HepG2 (cell line): ENCODE results near the gene ESR1.

Experiments used
- HNF4G ChIP-seq, 2 experiments: sonication (generic) in 1 of 2; formaldehyde crosslinking in 1 of 2; IDR thresholded peaks; 2 replicates each; pipeline versions ENCODE4 v1.4.0 to v1.6.1; 2011 to 2020; ENCODE audit warnings: borderline replicate concordance in 2 of 2, low read depth in 2 of 2, mild to moderate bottlenecking in 2 of 2, low read length in 1 of 2, missing genetic modification reagents in 1 of 2, moderate library complexity in 1 of 2
- MYC ChIP-seq: sonication (generic); formaldehyde crosslinking; IDR thresholded peaks from 2 replicates; pipeline ENCODE4 v1.9.0; 2021; ENCODE audit warnings: missing genetic modification reagents, borderline replicate concordance
- NR2F2 ChIP-seq: IDR thresholded peaks from 2 replicates; pipeline ENCODE4 v1.6.1; 2012; ENCODE audit warnings: low read depth, inconsistent platforms, borderline replicate concordance
- SOX6 ChIP-seq, 2 experiments: fragments of 450-650 bp in 1 of 2; sonication (generic) in 1 of 2; formaldehyde crosslinking in 1 of 2; IDR thresholded peaks; 2 replicates each; pipeline versions ENCODE4 v1.4.0 to v1.6.1; 2017 to 2020; ENCODE audit warnings: antibody characterized with exemption in 1 of 2, mild to moderate bottlenecking in 1 of 2, missing genetic modification reagents in 1 of 2
- SP1 ChIP-seq, 2 experiments: fragments of 450-650 bp in 1 of 2; sonication (generic) in 1 of 2; formaldehyde crosslinking in 1 of 2; IDR thresholded peaks; 2 replicates each; pipeline versions ENCODE4 v1.4.0 to v1.6.1; 2016 to 2020; ENCODE audit warnings: missing genetic modification reagents in 1 of 2
- TCF7L2 ChIP-seq: IDR thresholded peaks from 2 replicates; pipeline ENCODE4 v1.6.1; 2011; ENCODE audit warnings: mild to moderate bottlenecking, low read depth, low read length, moderate library complexity
- ZNF207 ChIP-seq: fragments of 450-650 bp; IDR thresholded peaks from 2 replicates; pipeline ENCODE4 v1.6.1; 2016; ENCODE audit warnings: antibody characterized with exemption, borderline replicate concordance
- ZNF3 ChIP-seq: IDR thresholded peaks from 2 replicates; pipeline ENCODE4 v1.7.0; 2017; ENCODE audit warnings: inconsistent platforms
- TF ChIP-seq, protein P1 (sequence below): sonication (generic); formaldehyde crosslinking; IDR thresholded peaks from 2 replicates; pipeline ENCODE4 v1.5.0; 2020; ENCODE audit warnings: mild to moderate bottlenecking, missing genetic modification reagents, moderate library complexity
- TF ChIP-seq, protein P2 (sequence below): IDR thresholded peaks from 2 replicates; pipeline ENCODE4 v1.6.1; 2016
- TF ChIP-seq, protein P3 (sequence below): sonication (generic); formaldehyde crosslinking; IDR thresholded peaks from 2 replicates; pipeline ENCODE4 v1.4.0; 2020; ENCODE audit warnings: missing genetic modification reagents
- TF ChIP-seq, protein P4 (sequence below): sonication (generic); formaldehyde crosslinking; IDR thresholded peaks from 2 replicates; pipeline ENCODE4 v1.4.0; 2020; ENCODE audit warnings: missing genetic modification reagents, mild to moderate bottlenecking, borderline replicate concordance
- TF ChIP-seq, protein P5 (sequence below): sonication (generic); formaldehyde crosslinking; conservative IDR thresholded peaks from 2 replicates; pipeline ENCODE4 v1.4.0; 2020; ENCODE audit warnings: missing genetic modification reagents

DNA sequence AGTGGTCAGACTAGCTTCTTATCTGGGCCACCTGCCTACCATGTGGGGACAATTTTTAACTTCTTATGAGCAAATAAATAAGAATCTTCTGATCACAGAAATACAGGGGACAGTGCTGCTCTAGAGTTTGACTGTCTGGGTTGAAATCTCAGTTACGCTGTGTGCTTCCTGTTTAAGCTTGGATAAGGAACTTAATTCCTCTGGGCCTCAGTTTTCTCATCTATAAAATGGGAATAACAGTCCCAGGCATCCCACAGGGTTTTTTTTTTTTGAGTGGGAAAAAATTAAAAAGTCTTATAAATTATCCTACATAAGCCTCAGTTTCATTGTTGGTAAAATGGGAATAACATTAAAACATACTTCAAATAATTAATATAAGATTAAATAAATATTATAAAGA lies 340.9 kb downstream of the ESR1 start:
- TF ChIP-seq, protein P1, sequence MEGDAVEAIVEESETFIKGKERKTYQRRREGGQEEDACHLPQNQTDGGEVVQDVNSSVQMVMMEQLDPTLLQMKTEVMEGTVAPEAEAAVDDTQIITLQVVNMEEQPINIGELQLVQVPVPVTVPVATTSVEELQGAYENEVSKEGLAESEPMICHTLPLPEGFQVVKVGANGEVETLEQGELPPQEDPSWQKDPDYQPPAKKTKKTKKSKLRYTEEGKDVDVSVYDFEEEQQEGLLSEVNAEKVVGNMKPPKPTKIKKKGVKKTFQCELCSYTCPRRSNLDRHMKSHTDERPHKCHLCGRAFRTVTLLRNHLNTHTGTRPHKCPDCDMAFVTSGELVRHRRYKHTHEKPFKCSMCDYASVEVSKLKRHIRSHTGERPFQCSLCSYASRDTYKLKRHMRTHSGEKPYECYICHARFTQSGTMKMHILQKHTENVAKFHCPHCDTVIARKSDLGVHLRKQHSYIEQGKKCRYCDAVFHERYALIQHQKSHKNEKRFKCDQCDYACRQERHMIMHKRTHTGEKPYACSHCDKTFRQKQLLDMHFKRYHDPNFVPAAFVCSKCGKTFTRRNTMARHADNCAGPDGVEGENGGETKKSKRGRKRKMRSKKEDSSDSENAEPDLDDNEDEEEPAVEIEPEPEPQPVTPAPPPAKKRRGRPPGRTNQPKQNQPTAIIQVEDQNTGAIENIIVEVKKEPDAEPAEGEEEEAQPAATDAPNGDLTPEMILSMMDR (CRISPR knock-in tag): no peak
- no peak for TF ChIP-seq SOX6 (IDR thresholded peaks at IDR 0.05)
- TF ChIP-seq SOX6 (CRISPR knock-in tag; IDR thresholded peaks at IDR 0.05): no peak
- no peak for TF ChIP-seq NR2F2
- no peak for TF ChIP-seq ZNF207
- TF ChIP-seq, protein P2, sequence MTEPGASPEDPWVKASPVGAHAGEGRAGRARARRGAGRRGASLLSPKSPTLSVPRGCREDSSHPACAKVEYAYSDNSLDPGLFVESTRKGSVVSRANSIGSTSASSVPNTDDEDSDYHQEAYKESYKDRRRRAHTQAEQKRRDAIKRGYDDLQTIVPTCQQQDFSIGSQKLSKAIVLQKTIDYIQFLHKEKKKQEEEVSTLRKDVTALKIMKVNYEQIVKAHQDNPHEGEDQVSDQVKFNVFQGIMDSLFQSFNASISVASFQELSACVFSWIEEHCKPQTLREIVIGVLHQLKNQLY (CRISPR knock-in tag): no peak
- TF ChIP-seq, protein P3, sequence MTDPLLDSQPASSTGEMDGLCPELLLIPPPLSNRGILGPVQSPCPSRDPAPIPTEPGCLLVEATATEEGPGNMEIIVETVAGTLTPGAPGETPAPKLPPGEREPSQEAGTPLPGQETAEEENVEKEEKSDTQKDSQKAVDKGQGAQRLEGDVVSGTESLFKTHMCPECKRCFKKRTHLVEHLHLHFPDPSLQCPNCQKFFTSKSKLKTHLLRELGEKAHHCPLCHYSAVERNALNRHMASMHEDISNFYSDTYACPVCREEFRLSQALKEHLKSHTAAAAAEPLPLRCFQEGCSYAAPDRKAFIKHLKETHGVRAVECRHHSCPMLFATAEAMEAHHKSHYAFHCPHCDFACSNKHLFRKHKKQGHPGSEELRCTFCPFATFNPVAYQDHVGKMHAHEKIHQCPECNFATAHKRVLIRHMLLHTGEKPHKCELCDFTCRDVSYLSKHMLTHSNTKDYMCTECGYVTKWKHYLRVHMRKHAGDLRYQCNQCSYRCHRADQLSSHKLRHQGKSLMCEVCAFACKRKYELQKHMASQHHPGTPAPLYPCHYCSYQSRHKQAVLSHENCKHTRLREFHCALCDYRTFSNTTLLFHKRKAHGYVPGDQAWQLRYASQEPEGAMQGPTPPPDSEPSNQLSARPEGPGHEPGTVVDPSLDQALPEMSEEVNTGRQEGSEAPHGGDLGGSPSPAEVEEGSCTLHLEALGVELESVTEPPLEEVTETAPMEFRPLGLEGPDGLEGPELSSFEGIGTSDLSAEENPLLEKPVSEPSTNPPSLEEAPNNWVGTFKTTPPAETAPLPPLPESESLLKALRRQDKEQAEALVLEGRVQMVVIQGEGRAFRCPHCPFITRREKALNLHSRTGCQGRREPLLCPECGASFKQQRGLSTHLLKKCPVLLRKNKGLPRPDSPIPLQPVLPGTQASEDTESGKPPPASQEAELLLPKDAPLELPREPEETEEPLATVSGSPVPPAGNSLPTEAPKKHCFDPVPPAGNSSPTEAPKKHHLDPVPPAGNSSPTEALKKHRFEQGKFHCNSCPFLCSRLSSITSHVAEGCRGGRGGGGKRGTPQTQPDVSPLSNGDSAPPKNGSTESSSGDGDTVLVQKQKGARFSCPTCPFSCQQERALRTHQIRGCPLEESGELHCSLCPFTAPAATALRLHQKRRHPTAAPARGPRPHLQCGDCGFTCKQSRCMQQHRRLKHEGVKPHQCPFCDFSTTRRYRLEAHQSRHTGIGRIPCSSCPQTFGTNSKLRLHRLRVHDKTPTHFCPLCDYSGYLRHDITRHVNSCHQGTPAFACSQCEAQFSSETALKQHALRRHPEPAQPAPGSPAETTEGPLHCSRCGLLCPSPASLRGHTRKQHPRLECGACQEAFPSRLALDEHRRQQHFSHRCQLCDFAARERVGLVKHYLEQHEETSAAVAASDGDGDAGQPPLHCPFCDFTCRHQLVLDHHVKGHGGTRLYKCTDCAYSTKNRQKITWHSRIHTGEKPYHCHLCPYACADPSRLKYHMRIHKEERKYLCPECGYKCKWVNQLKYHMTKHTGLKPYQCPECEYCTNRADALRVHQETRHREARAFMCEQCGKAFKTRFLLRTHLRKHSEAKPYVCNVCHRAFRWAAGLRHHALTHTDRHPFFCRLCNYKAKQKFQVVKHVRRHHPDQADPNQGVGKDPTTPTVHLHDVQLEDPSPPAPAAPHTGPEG (CRISPR knock-in tag): no peak
- TF ChIP-seq SP1 (IDR thresholded peaks at IDR 0.05): no peak
- no peak for TF ChIP-seq SP1 (CRISPR knock-in tag; IDR thresholded peaks at IDR 0.05)
- TF ChIP-seq HNF4G (IDR thresholded peaks at IDR 0.05; ENCODE audit: borderline replicate concordance, low read depth, low read length): no peak
- no peak for TF ChIP-seq HNF4G (CRISPR knock-in tag; IDR thresholded peaks at IDR 0.05; ENCODE audit: borderline replicate concordance, low read depth)
- no peak for TF ChIP-seq ZNF3 (CRISPR knock-in tag)
- no peak for TF ChIP-seq TCF7L2
- no peak for TF ChIP-seq MYC (CRISPR knock-in tag)
- TF ChIP-seq, protein P4, sequence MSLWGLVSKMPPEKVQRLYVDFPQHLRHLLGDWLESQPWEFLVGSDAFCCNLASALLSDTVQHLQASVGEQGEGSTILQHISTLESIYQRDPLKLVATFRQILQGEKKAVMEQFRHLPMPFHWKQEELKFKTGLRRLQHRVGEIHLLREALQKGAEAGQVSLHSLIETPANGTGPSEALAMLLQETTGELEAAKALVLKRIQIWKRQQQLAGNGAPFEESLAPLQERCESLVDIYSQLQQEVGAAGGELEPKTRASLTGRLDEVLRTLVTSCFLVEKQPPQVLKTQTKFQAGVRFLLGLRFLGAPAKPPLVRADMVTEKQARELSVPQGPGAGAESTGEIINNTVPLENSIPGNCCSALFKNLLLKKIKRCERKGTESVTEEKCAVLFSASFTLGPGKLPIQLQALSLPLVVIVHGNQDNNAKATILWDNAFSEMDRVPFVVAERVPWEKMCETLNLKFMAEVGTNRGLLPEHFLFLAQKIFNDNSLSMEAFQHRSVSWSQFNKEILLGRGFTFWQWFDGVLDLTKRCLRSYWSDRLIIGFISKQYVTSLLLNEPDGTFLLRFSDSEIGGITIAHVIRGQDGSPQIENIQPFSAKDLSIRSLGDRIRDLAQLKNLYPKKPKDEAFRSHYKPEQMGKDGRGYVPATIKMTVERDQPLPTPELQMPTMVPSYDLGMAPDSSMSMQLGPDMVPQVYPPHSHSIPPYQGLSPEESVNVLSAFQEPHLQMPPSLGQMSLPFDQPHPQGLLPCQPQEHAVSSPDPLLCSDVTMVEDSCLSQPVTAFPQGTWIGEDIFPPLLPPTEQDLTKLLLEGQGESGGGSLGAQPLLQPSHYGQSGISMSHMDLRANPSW (CRISPR knock-in tag): no peak
- TF ChIP-seq, protein P5, sequence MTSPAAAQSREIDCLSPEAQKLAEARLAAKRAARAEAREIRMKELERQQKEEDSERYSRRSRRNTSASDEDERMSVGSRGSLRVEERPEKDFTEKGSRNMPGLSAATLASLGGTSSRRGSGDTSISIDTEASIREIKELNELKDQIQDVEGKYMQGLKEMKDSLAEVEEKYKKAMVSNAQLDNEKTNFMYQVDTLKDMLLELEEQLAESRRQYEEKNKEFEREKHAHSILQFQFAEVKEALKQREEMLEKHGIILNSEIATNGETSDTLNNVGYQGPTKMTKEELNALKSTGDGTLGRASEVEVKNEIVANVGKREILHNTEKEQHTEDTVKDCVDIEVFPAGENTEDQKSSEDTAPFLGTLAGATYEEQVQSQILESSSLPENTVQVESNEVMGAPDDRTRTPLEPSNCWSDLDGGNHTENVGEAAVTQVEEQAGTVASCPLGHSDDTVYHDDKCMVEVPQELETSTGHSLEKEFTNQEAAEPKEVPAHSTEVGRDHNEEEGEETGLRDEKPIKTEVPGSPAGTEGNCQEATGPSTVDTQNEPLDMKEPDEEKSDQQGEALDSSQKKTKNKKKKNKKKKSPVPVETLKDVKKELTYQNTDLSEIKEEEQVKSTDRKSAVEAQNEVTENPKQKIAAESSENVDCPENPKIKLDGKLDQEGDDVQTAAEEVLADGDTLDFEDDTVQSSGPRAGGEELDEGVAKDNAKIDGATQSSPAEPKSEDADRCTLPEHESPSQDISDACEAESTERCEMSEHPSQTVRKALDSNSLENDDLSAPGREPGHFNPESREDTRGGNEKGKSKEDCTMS (CRISPR knock-in tag): no peak
